22Rv1 (cell line): ENCODE data around the gene GABBR2.

Experiments
- ZFX ChIP-seq: fragments of 450-650 bp; IDR thresholded peaks from 2 replicates; pipeline ENCODE4 v1.6.1; 2017; ENCODE audit warnings: antibody characterized with exemption, borderline replicate concordance
- TF ChIP-seq, protein P1 (sequence below): fragments of 450-650 bp; IDR thresholded peaks from 2 replicates; pipeline ENCODE4 v1.5.1; 2017; ENCODE audit warnings: mild to moderate bottlenecking

- TF ChIP-seq, protein P1, sequence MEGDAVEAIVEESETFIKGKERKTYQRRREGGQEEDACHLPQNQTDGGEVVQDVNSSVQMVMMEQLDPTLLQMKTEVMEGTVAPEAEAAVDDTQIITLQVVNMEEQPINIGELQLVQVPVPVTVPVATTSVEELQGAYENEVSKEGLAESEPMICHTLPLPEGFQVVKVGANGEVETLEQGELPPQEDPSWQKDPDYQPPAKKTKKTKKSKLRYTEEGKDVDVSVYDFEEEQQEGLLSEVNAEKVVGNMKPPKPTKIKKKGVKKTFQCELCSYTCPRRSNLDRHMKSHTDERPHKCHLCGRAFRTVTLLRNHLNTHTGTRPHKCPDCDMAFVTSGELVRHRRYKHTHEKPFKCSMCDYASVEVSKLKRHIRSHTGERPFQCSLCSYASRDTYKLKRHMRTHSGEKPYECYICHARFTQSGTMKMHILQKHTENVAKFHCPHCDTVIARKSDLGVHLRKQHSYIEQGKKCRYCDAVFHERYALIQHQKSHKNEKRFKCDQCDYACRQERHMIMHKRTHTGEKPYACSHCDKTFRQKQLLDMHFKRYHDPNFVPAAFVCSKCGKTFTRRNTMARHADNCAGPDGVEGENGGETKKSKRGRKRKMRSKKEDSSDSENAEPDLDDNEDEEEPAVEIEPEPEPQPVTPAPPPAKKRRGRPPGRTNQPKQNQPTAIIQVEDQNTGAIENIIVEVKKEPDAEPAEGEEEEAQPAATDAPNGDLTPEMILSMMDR: no peak
- TF ChIP-seq ZFX: no peak
Observed at GRCh38 chr9:98323831-98324135, 385.0 kb downstream of the GABBR2 start.
